Esophagus (tissue), 2 donors: ENCODE data around the gene AEN. TPM values are rescaled to one million over a fixed set of nuclear protein-coding genes. Genes with fewer than 3 reads are reported as not detected.

Source experiments
- H3K27ac ChIP-seq, 2 donors: one replicate each; pipeline ENCODE4 v1.5.1; 2013; ENCODE audit warnings: low read depth in 2 of 2, mild to moderate bottlenecking in 2 of 2, inconsistent platforms in 1 of 2, low read length in 1 of 2, moderate library complexity in 1 of 2
- H3K27me3 ChIP-seq, 2 donors: one replicate each; pipeline ENCODE4 v1.6.1; 2013; ENCODE audit warnings: low read length in 2 of 2, control low read depth in 1 of 2, mild to moderate bottlenecking in 1 of 2; ENCODE audit not compliant: insufficient read depth in 2 of 2, control insufficient read depth in 1 of 2
- H3K36me3 ChIP-seq, 2 donors: one replicate each; pipeline ENCODE4 v1.6.1; 2013; ENCODE audit warnings: low read length in 1 of 2; ENCODE audit not compliant: control insufficient read depth in 2 of 2, insufficient read depth in 2 of 2
- H3K4me1 ChIP-seq, 2 donors: one replicate each; pipeline ENCODE4 v1.6.1; 2013; ENCODE audit warnings: low read length in 1 of 2; ENCODE audit not compliant: control insufficient read depth in 2 of 2, insufficient read depth in 2 of 2
- H3K4me3 ChIP-seq, 2 donors: one replicate each; pipeline ENCODE4 v1.5.1; 2013; ENCODE audit warnings: low read length in 2 of 2, mild to moderate bottlenecking in 2 of 2, low read depth in 1 of 2, moderate library complexity in 1 of 2
- H3K9me3 ChIP-seq, 2 donors: one replicate each; pipeline ENCODE4 v1.6.1; 2013; ENCODE audit warnings: mild to moderate bottlenecking in 2 of 2, low read depth in 1 of 2, low read length in 1 of 2, moderate library complexity in 1 of 2; ENCODE audit not compliant: control insufficient read depth in 2 of 2, insufficient read depth in 1 of 2
- WGBS, 2 donors: extraction: QIAGEN DNeasy Blood & Tissue Kit; methylation state at CpG; one replicate each; pipeline ENCODE4 v1.1.7; 2013; 5-methylcytosine and 5-hydroxymethylcytosine counted together
- polyA plus RNA-seq, 2 donors: library from polyadenylated mRNA; stranded (reverse); fragments of 200-250 nt; gene quantifications; one replicate each; pipeline ENCODE4 v1.2.3, GENCODE V29; 2013
- donor health status: healthy with polysubstance abuse.
- donor health status: Bipolar disorder and iron deficiency.

The AEN gene
- polyA plus RNA-seq, 2 donors: 5.5 to 10.1 TPM

DNA sequence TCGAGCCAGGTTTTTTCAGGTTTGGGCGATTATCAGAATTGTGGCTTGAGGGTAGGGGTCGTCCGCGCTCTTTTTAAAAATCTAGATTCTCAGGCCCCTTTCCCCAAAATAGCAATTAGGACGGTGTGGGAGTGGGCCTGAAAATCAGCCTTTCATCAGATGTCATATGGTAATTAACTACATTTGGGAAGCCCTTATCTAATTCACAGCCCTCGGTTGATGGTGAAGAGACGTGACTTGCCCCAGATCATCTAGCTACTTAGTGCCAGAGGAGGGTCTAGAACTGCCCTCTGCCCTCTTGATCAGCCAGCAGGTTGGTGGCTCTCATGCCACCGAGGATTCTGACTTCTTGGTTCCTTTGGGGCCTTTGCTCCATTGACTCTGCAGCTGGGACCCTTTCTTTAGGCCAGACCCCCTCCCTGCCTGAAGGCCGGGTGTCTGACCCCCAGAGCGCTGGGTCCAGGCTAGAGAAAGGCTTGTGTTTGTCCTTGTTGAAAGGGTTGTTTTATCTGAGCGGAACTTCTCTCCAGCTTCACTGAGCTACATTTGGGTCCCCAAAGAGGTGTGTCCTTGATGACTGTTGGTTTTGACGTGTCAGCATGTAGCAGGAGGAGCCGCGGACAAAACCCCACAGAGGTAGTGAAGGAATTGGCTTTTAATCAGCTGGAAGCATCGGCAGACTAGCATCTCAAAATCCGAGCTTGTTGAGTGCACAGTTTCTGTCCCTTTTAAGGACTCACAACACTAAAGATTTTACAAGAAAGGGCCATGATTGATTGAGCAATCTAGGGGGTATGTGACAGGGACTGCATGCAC, 857 bp downstream of the AEN start:
- H3K4me1 ChIP-seq: peaks cover 0 to 16% of the 10 kb centered on the region in 2 donors
- WGBS, 2 donors: 14% methylated on average over 17 of the region's 17 CpGs
- H3K4me3 ChIP-seq: peak overlapping the region; percentile 71 to 73
- no peaks in the 10 kb centered on the region for H3K27me3 ChIP-seq
- H3K36me3 ChIP-seq: peaks cover 4 to 7% of the 10 kb centered on the region in 2 donors
- H3K27ac ChIP-seq: peak overlapping the region; percentile 71 to 95
- H3K9me3 ChIP-seq: no peaks in the 10 kb centered on the region

DNA sequence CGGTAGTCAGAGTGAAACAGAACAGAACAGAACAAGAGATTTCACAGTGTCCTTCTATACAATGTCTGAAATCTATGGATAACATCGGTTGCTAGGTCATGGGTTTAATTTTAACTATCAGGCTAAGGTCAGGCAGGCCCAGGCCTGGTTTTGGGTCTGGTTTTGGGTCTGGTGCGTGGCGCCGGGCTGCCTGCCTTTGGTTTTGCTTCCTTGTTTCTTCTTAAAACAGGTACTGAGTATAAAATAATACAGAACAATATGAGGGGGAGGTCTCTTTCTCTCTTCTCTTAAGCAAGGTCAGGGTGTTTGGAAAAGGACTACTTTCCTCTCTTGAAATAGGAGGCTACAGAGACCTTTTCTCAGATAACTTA, 1.4 kb downstream of the AEN start:
- Histone ChIP-seq H3K4me1 (peaks cover 0 to 16% of the 10 kb centered on the region in 2 donors), H3K27me3 (no peaks in the 10 kb centered on the region), H3K4me3 (peak overlapping the region in 1 of 2 donors; percentile 71), H3K36me3 (peaks cover 4 to 7% of the 10 kb centered on the region in 2 donors), H3K27ac (peak overlapping the region; percentile 71 to 95), H3K9me3 (no peaks in the 10 kb centered on the region)
- WGBS, 2 donors: 28 to 38% methylated on average over 5 of the region's 5 CpGs

DNA sequence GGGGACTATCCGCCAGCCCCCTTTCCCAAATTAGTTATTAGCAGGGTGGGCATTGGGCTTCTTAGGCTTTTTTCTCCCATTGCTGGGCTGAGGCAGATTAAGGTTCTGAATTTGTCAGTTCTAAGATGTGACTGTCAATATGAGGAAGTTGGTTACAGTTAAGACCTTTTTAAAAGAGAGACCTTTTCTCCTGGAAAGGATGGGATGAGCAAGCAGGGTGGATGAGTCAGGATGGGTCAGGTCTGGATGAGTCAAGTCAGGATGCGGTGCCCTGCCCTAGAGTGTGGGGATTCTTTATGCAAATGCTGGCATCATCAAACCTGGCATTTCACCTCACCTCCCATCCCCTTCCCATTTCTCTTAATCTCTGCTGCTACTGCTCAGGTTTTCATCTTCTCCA, 1.9 kb downstream of the AEN start:
- Histone ChIP-seq H3K4me3 (no peak overlapping the region), H3K27me3 (no peaks in the 10 kb centered on the region), H3K9me3 (no peaks in the 10 kb centered on the region), H3K4me1 (peaks cover 0 to 17% of the 10 kb centered on the region in 2 donors), H3K36me3 (peaks cover 4 to 9% of the 10 kb centered on the region in 2 donors), H3K27ac (peak overlapping the region; percentile 71 to 95)
- WGBS, 2 donors: 54 to 55% methylated on average over 2 of the region's 2 CpGs

- 92 to 97% methylated on average over 1 to 3 of the region's 3 CpGs for WGBS, 2 donors
- H3K4me3 ChIP-seq: no peak overlapping the region
- no peaks in the 10 kb centered on the region for H3K9me3 ChIP-seq
- peaks cover 0 to 18% of the 10 kb centered on the region in 2 donors for H3K4me1 ChIP-seq
- peaks cover 4 to 11% of the 10 kb centered on the region in 2 donors for H3K36me3 ChIP-seq
- H3K27me3 ChIP-seq: no peaks in the 10 kb centered on the region
- H3K27ac ChIP-seq: peak overlapping the region; percentile 9 to 87
Measured at GRCh38 chr15:88623632-88624031, 2.5 kb downstream of the AEN start.

GRCh38 chr15:88624156-88624970, 3.2 kb downstream of the AEN start:
- WGBS, 2 donors: 39 to 45% methylated on average over 19 of the region's 19 CpGs
- H3K27me3 ChIP-seq: no peaks in the 10 kb centered on the region
- H3K27ac ChIP-seq: peak overlapping the region; percentile 5 to 87
- H3K36me3 ChIP-seq: peaks cover 4 to 15% of the 10 kb centered on the region in 2 donors
- H3K4me3 ChIP-seq: no peak overlapping the region
- H3K9me3 ChIP-seq: no peaks in the 10 kb centered on the region
- H3K4me1 ChIP-seq: peaks cover 0 to 18% of the 10 kb centered on the region in 2 donors

GRCh38 chr15:88624971-88625490, 3.9 kb downstream of the AEN start:
- Histone ChIP-seq H3K27me3 (no peaks in the 10 kb centered on the region), H3K36me3 (peaks cover 5 to 19% of the 10 kb centered on the region in 2 donors), H3K9me3 (no peaks in the 10 kb centered on the region), H3K4me1 (peaks cover 0 to 21% of the 10 kb centered on the region in 2 donors), H3K4me3 (no peak overlapping the region), H3K27ac (peak overlapping the region; percentile 5 to 43)
- 69 to 70% methylated on average over 9 of the region's 9 CpGs for WGBS, 2 donors

DNA sequence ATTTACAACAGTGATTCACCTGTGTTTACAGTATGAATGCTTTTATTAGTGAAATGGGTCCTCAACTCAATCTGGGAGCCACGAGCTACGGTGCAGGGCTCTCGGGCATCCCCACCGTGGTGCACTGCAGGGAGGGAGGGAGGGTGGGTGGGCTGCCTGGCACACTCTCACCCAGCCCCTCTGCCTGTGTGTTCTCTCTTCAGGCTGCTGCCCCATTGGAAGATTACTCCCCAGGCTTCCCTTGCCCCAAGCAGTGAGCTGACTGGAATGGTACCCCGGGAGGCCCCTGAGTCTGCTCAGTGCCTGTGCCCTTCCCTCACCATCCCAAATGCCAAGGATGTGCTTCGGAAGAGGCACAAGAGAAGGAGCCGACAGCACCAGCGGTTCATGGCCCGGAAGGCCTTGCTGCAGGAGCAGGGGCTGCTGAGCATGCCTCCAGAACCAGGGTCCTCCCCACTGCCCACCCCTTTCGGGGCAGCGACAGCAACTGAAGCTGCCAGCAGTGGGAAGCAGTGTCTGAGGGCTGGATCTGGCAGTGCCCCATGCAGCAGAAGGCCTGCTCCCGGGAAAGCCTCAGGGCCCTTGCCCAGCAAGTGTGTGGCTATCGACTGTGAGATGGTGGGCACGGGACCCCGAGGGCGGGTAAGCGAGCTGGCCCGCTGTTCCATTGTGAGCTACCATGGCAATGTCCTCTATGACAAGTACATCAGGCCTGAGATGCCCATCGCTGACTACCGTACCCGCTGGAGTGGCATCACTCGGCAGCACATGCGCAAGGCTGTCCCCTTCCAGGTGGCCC, 5.0 kb downstream of the AEN start:
- H3K36me3 ChIP-seq: peaks cover 10 to 21% of the 10 kb centered on the region in 2 donors
- WGBS, 2 donors: 90 to 91% methylated on average over 23 of the region's 23 CpGs
- no peaks in the 10 kb centered on the region for H3K9me3 ChIP-seq
- no peak overlapping the region for H3K27ac ChIP-seq
- peaks cover 0 to 25% of the 10 kb centered on the region in 2 donors for H3K4me1 ChIP-seq
- no peaks in the 10 kb centered on the region for H3K27me3 ChIP-seq
- H3K4me3 ChIP-seq: no peak overlapping the region

GRCh38 chr15:88627463-88627862, 6.3 kb downstream of the AEN start:
- peaks cover 10 to 24% of the 10 kb centered on the region in 2 donors for H3K36me3 ChIP-seq
- no peak overlapping the region for H3K27ac ChIP-seq
- H3K4me3 ChIP-seq: no peak overlapping the region
- 54 to 65% methylated on average over 1 of the region's 1 CpG for WGBS, 2 donors
- H3K27me3 ChIP-seq: no peaks in the 10 kb centered on the region
- H3K4me1 ChIP-seq: peaks cover 0 to 21% of the 10 kb centered on the region in 2 donors
- H3K9me3 ChIP-seq: no peaks in the 10 kb centered on the region
